GM13977 (cell line): ENCODE data around the gene PANX3.

Source experiments
- DNase-seq: peaks from one replicate; pipeline ENCODE4 v3.0.0; 2012; ENCODE audit warnings: low spot score
- in situ Hi-C: fragments of 300-500 bp; cut with MboI; formaldehyde crosslinking; loops from one replicate; pipeline ENCODE4 v1.12.0; 2022; ENCODE audit warnings: low sequenced_read_pairs, low pct_unique_long_range_greater_than_20kb, mixed read lengths, inconsistent platforms; ENCODE audit not compliant: unreplicated experiment
- TF ChIP-seq, protein P1 (sequence below): IDR thresholded peaks from 2 replicates; pipeline ENCODE4 v1.5.1; 2012; ENCODE audit warnings: mild to moderate bottlenecking, control low read depth; ENCODE audit not compliant: insufficient read depth; ENCODE audit errors: extremely low read depth, missing control alignments

The PANX3 gene

DNA sequence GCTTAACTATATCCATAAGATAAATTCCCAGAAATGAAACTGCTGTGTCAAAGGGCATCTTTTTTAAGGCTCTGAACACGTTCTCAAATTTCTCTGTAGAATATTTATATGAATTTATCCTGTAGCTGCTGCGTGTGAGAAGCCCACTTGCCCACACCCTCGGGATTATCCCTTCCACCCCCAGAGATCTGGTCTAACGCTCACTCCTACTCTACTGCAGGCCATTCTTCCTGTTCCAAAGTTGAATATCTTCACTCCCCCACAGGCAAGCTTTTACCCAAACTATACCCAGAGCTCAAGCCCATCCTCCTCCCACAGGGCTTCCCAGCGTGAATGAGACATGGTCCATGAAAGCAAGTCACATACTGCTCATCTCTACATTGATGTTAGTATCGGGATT lies 37.4 kb downstream of the PANX3 start:
- TF ChIP-seq, protein P1, sequence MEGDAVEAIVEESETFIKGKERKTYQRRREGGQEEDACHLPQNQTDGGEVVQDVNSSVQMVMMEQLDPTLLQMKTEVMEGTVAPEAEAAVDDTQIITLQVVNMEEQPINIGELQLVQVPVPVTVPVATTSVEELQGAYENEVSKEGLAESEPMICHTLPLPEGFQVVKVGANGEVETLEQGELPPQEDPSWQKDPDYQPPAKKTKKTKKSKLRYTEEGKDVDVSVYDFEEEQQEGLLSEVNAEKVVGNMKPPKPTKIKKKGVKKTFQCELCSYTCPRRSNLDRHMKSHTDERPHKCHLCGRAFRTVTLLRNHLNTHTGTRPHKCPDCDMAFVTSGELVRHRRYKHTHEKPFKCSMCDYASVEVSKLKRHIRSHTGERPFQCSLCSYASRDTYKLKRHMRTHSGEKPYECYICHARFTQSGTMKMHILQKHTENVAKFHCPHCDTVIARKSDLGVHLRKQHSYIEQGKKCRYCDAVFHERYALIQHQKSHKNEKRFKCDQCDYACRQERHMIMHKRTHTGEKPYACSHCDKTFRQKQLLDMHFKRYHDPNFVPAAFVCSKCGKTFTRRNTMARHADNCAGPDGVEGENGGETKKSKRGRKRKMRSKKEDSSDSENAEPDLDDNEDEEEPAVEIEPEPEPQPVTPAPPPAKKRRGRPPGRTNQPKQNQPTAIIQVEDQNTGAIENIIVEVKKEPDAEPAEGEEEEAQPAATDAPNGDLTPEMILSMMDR: no peak
- no peak for DNase-seq
- in situ Hi-C loops: no loop called here

- DNase-seq: no peak
- TF ChIP-seq, protein P1: no peak
- in situ Hi-C loops: loop anchor here (25.0 kb wide), 1 partner anchor 180 kb away; no protein-coding TSS in a partner anchor
These were observed 45.8 kb downstream of the PANX3 start for GRCh38 chr11:124656774-124657630.

DNA sequence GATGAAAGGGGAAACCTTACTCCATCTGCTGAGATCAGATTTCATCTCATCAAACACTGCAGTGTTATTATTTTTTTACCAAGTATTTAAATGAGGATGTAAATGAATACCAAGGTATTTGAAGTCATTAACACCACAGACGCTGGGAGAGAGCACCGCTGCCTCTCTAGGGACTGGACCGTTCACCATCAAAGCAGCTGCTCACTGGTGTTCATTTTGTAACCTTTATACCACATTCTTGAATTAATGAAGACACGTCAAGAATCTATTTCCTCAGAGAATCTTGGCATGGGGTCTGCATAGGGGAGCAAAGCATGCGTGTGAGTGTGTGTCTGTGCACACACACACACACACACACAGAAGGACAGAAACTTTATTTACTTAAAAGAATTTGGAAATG lies 46.7 kb downstream of the PANX3 start:
- DNase-seq: no peak
- in situ Hi-C loops: loop anchor here (25.0 kb wide), 1 partner anchor 179 kb away; no protein-coding TSS in a partner anchor
- TF ChIP-seq, protein P1: no peak

GRCh38 chr11:124658501-124658900 lies 47.3 kb downstream of the PANX3 start:
- TF ChIP-seq, protein P1: no peak
- no peak for DNase-seq
- in situ Hi-C loops: loop anchor here (25.0 kb wide), 1 partner anchor 179 kb away; no protein-coding TSS in a partner anchor

DNA sequence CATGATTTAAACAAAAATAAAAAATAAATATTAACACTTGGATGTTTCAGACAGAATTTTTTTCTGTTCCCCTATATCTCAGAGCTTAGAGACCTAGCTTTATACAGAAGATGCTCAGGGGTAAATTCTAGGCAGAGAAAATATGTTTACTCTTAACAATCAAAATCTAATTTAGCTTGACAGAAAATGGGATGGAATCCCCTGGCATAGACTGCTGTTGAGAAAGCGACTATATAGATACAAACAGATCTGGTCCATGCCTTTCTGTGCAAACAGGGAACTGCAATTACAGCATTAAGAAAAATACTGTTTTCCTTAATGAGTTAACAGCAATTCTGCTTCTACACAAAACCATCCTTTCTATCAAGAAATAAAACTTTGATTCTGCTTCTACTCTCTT lies 47.8 kb downstream of the PANX3 start:
- no peak for DNase-seq
- TF ChIP-seq, protein P1: no peak
- in situ Hi-C loops: loop anchor here (25.0 kb wide), 1 partner anchor 178 kb away; no protein-coding TSS in a partner anchor

DNA sequence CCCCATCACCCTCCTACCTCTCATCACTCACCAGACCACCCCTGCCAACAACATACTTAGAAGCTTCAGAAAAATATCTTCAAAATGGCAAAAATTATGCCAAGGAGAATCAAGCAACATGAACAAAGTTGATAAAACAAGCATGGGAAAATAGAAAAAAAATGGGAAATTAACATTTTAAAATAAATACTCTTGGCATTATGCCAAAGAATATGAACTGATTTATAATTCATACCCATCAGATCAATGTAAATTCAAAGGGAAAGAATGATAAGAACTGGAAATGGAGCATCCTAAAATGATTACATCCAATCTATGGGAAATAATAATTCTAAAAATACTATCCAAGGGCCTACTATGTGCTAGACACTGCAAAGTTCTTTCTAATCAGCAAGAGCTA lies 50.3 kb downstream of the PANX3 start:
- TF ChIP-seq, protein P1: no peak
- no peak for DNase-seq
- in situ Hi-C loops: loop anchor here (25.0 kb wide), 1 partner anchor 176 kb away; no protein-coding TSS in a partner anchor
